Tibial artery (tissue), 4 donors: ENCODE data around the gene GNAT2.

ENCODE experiments used
- DNase-seq, 2 donors: peaks; one replicate each; pipeline ENCODE4 v3.0.0-alpha.2; 2019
- H3K27ac ChIP-seq, 2 donors: fragments of 200-600 bp; sonication (generic) in 1 of 2; 1 replicate in 1 of 2; 2 replicates in 1 of 2; pipeline ENCODE4 v1.5.1; 2018 to 2019; ENCODE audit warnings: mild to moderate bottlenecking in 1 of 2
- H3K27me3 ChIP-seq, 2 donors: fragments of 200-600 bp; sonication (generic) in 1 of 2; one replicate each; pipeline versions ENCODE4 v1.5.1 to v1.6.0; 2016 to 2019
- H3K36me3 ChIP-seq, 3 donors: fragments of 200-600 bp; sonication (generic) in 2 of 3; one replicate each; pipeline ENCODE4 v1.5.1; 2016 to 2019; ENCODE audit warnings: mild to moderate bottlenecking in 2 of 3
- H3K4me1 ChIP-seq, 4 donors: fragments of 200-600 bp; sonication (generic) in 2 of 4; 1 replicate in 3 of 4; 2 replicates in 1 of 4; pipeline ENCODE4 v1.5.1; 2016 to 2019
- H3K4me3 ChIP-seq, 2 donors: fragments of 200-600 bp; sonication (generic) in 1 of 2; 1 replicate in 1 of 2; 2 replicates in 1 of 2; pipeline ENCODE4 v1.5.1; 2018 to 2019; ENCODE audit warnings: mild to moderate bottlenecking in 2 of 2
- H3K9me3 ChIP-seq, 3 donors: fragments of 200-600 bp; sonication (generic) in 1 of 3; one replicate each; pipeline ENCODE4 v1.5.1; 2016 to 2019
- CTCF ChIP-seq, 2 experiments: fragments of 200-600 bp in 1 of 2; fragments of 450-650 bp in 1 of 2; IDR thresholded peaks; one replicate each; pipeline ENCODE4 v1.5.1; 2017 to 2019; ENCODE audit warnings: antibody characterized with exemption in 2 of 2, mild to moderate bottlenecking in 1 of 2, moderate library complexity in 1 of 2
- intact Hi-C: fragments of 100-400 bp; cut with DNase I; formaldehyde crosslinking; loops from one replicate; pipeline ENCODE4 v1.15.0; 2023; ENCODE audit warnings: low total_unique reads

GNAT2 gene

GRCh38 chr1:109659997-109660690 is 40.7 kb upstream of the GNAT2 start:
- Histone ChIP-seq H3K27ac (no peak overlapping the region), H3K4me1 (peaks cover 0 to 19% (median 9%) of the 10 kb centered on the region in 4 donors), H3K36me3 (peaks cover 6 to 49% (median 15%) of the 10 kb centered on the region in 3 donors), H3K9me3 (no peaks in the 10 kb centered on the region), H3K4me3 (no peak overlapping the region), H3K27me3 (no peaks in the 10 kb centered on the region)
- TF ChIP-seq CTCF (IDR thresholded peaks at IDR 0.05) = no peak
- peak in 1 of 2 donors; percentile 53 for DNase-seq
- intact Hi-C loops = loop anchor here (10.0 kb wide), 1 partner anchor 265 kb away; no protein-coding TSS in a partner anchor

- Histone ChIP-seq H3K36me3 (peaks cover 6 to 49% (median 15%) of the 10 kb centered on the region in 3 donors), H3K27ac (no peak overlapping the region), H3K9me3 (no peaks in the 10 kb centered on the region), H3K27me3 (no peaks in the 10 kb centered on the region), H3K4me1 (peaks cover 0 to 23% (median 13%) of the 10 kb centered on the region in 4 donors), H3K4me3 (no peak overlapping the region)
- TF ChIP-seq CTCF (IDR thresholded peaks at IDR 0.05) = no peak
- intact Hi-C loops = loop anchor here (10.0 kb wide), 1 partner anchor 266 kb away; no protein-coding TSS in a partner anchor
- peak in 1 of 2 donors; percentile 21 for DNase-seq
Observed at GRCh38 chr1:109659145-109659544, 39.7 kb upstream of the GNAT2 start.

- Histone ChIP-seq H3K4me3 (no peak overlapping the region), H3K27me3 (no peaks in the 10 kb centered on the region), H3K9me3 (no peaks in the 10 kb centered on the region), H3K4me1 (peaks cover 0 to 20% (median 13%) of the 10 kb centered on the region in 4 donors), H3K36me3 (peaks cover 6 to 49% (median 15%) of the 10 kb centered on the region in 3 donors), H3K27ac (no peak overlapping the region)
- intact Hi-C loops = loop anchor here (10.0 kb wide), 1 partner anchor 266 kb away; no protein-coding TSS in a partner anchor
- TF ChIP-seq CTCF (IDR thresholded peaks at IDR 0.05) = no peak
- peak in 1 of 2 donors; percentile 19 for DNase-seq
Observed at GRCh38 chr1:109658533-109659042, 39.2 kb upstream of the GNAT2 start.

GRCh38 chr1:109657970-109658369 is 38.6 kb upstream of the GNAT2 start:
- TF ChIP-seq CTCF (IDR thresholded peaks at IDR 0.05) = no peak
- intact Hi-C loops = loop anchor here (10.0 kb wide), 1 partner anchor 267 kb away; no protein-coding TSS in a partner anchor
- H3K9me3 ChIP-seq = no peaks in the 10 kb centered on the region
- H3K4me3 ChIP-seq = no peak overlapping the region
- no peak overlapping the region for H3K27ac ChIP-seq
- H3K27me3 ChIP-seq = no peaks in the 10 kb centered on the region
- H3K4me1 ChIP-seq = peaks cover 0 to 20% (median 13%) of the 10 kb centered on the region in 4 donors
- peak in 1 of 2 donors; percentile 15 for DNase-seq
- peaks cover 6 to 49% (median 15%) of the 10 kb centered on the region in 3 donors for H3K36me3 ChIP-seq

- Histone ChIP-seq H3K4me3 (no peak overlapping the region), H3K36me3 (peaks cover 6 to 49% (median 15%) of the 10 kb centered on the region in 3 donors), H3K4me1 (peaks cover 0 to 20% (median 13%) of the 10 kb centered on the region in 4 donors), H3K27me3 (no peaks in the 10 kb centered on the region), H3K27ac (peak overlapping the region in 1 of 2 donors; percentile 93), H3K9me3 (no peaks in the 10 kb centered on the region)
- no peak for TF ChIP-seq CTCF (IDR thresholded peaks at IDR 0.05)
- intact Hi-C loops = loop anchor here (10.0 kb wide), 1 partner anchor 267 kb away; no protein-coding TSS in a partner anchor
- peak in 1 of 2 donors; percentile 53 for DNase-seq
Observed at GRCh38 chr1:109657395-109657794, 38.0 kb upstream of the GNAT2 start.
